ENCODE results near the gene COL8A1.

The COL8A1 gene

GRCh38 chr3:99768808-99769501 lies 130.6 kb downstream of the COL8A1 start:
- Mint-ChIP-seq H3K4me1 (no peaks in the 10 kb centered on the region), H3K27ac (no peak overlapping the region), H3K4me3 (no peak overlapping the region), H3K27me3 (peaks cover 27% of the 10 kb centered on the region), H3K9me3 (no peaks in the 10 kb centered on the region)
- no peak for ATAC-seq
- DNase-seq = no peak

GRCh38 chr3:99772171-99772570 lies 133.8 kb downstream of the COL8A1 start:
- DNase-seq (no peak), ATAC-seq (no peak)
- Mint-ChIP-seq H3K9me3 (no peaks in the 10 kb centered on the region), H3K27me3 (peaks cover 26% of the 10 kb centered on the region), H3K4me1 (no peaks in the 10 kb centered on the region), H3K27ac (no peak overlapping the region), H3K4me3 (no peak overlapping the region)

GRCh38 chr3:99772671-99773070 lies 134.3 kb downstream of the COL8A1 start:
- H3K4me1 Mint-ChIP-seq = no peaks in the 10 kb centered on the region
- no peak for DNase-seq
- ATAC-seq = no peak
- no peak overlapping the region for H3K27ac Mint-ChIP-seq
- no peaks in the 10 kb centered on the region for H3K9me3 Mint-ChIP-seq
- peaks cover 26% of the 10 kb centered on the region for H3K27me3 Mint-ChIP-seq
- H3K4me3 Mint-ChIP-seq = no peak overlapping the region

- DNase-seq = no peak
- H3K9me3 Mint-ChIP-seq = no peaks in the 10 kb centered on the region
- H3K27ac Mint-ChIP-seq = no peak overlapping the region
- no peak overlapping the region for H3K4me3 Mint-ChIP-seq
- peak; percentile 71 for ATAC-seq
- H3K27me3 Mint-ChIP-seq = peaks cover 26% of the 10 kb centered on the region
- no peaks in the 10 kb centered on the region for H3K4me1 Mint-ChIP-seq
Observed at GRCh38 chr3:99774467-99774866, 136.1 kb downstream of the COL8A1 start.

GRCh38 chr3:99776516-99777209 lies 138.3 kb downstream of the COL8A1 start:
- no peak overlapping the region for H3K27ac Mint-ChIP-seq
- H3K4me3 Mint-ChIP-seq = no peak overlapping the region
- ATAC-seq (no peak), DNase-seq (no peak)
- no peaks in the 10 kb centered on the region for H3K4me1 Mint-ChIP-seq
- H3K27me3 Mint-ChIP-seq = peaks cover 32% of the 10 kb centered on the region
- no peaks in the 10 kb centered on the region for H3K9me3 Mint-ChIP-seq

- no peaks in the 10 kb centered on the region for H3K9me3 Mint-ChIP-seq
- no peak for ATAC-seq
- peaks cover 31% of the 10 kb centered on the region for H3K27me3 Mint-ChIP-seq
- H3K27ac Mint-ChIP-seq = no peak overlapping the region
- no peak for DNase-seq
- H3K4me3 Mint-ChIP-seq = no peak overlapping the region
- no peaks in the 10 kb centered on the region for H3K4me1 Mint-ChIP-seq
Observed at GRCh38 chr3:99777210-99777549, 138.8 kb downstream of the COL8A1 start.

GRCh38 chr3:99777708-99778107 lies 139.3 kb downstream of the COL8A1 start:
- DNase-seq (no peak), ATAC-seq (no peak)
- Mint-ChIP-seq H3K27me3 (peaks cover 28% of the 10 kb centered on the region), H3K9me3 (no peaks in the 10 kb centered on the region), H3K4me3 (no peak overlapping the region), H3K27ac (no peak overlapping the region), H3K4me1 (no peaks in the 10 kb centered on the region)

GRCh38 chr3:99780749-99781148 lies 142.4 kb downstream of the COL8A1 start:
- Mint-ChIP-seq H3K4me3 (no peak overlapping the region), H3K9me3 (no peaks in the 10 kb centered on the region), H3K27ac (no peak overlapping the region), H3K4me1 (no peaks in the 10 kb centered on the region), H3K27me3 (peaks cover 37% of the 10 kb centered on the region)
- ATAC-seq = no peak
- no peak for DNase-seq

- Mint-ChIP-seq H3K9me3 (no peaks in the 10 kb centered on the region), H3K27me3 (peaks cover 37% of the 10 kb centered on the region), H3K4me3 (no peak overlapping the region), H3K4me1 (no peaks in the 10 kb centered on the region), H3K27ac (no peak overlapping the region)
- DNase-seq (no peak), ATAC-seq (no peak)
Observed at GRCh38 chr3:99781761-99782160, 143.4 kb downstream of the COL8A1 start.

GRCh38 chr3:99783011-99783573 lies 144.7 kb downstream of the COL8A1 start:
- no peak overlapping the region for H3K27ac Mint-ChIP-seq
- peaks cover 27% of the 10 kb centered on the region for H3K27me3 Mint-ChIP-seq
- H3K4me3 Mint-ChIP-seq = no peak overlapping the region
- DNase-seq = no peak
- no peaks in the 10 kb centered on the region for H3K9me3 Mint-ChIP-seq
- no peaks in the 10 kb centered on the region for H3K4me1 Mint-ChIP-seq
- no peak for ATAC-seq

- no peak overlapping the region for H3K27ac Mint-ChIP-seq
- no peak overlapping the region for H3K4me3 Mint-ChIP-seq
- H3K4me1 Mint-ChIP-seq = no peaks in the 10 kb centered on the region
- H3K27me3 Mint-ChIP-seq = peaks cover 21% of the 10 kb centered on the region
- no peaks in the 10 kb centered on the region for H3K9me3 Mint-ChIP-seq
- DNase-seq (no peak), ATAC-seq (peak; percentile 88)
Observed at GRCh38 chr3:99789011-99789721, 150.8 kb downstream of the COL8A1 start.

GRCh38 chr3:99794485-99794884 lies 156.1 kb downstream of the COL8A1 start:
- peak overlapping the region in 1 of 2 donors; percentile 48 for H3K27ac Mint-ChIP-seq
- H3K9me3 Mint-ChIP-seq = no peaks in the 10 kb centered on the region
- H3K4me1 Mint-ChIP-seq = no peaks in the 10 kb centered on the region
- H3K4me3 Mint-ChIP-seq = no peak overlapping the region
- no peak for DNase-seq
- ATAC-seq = no peak
- H3K27me3 Mint-ChIP-seq = peaks cover 12% of the 10 kb centered on the region

- ATAC-seq (no peak), DNase-seq (no peak)
- H3K27me3 Mint-ChIP-seq = peaks cover 5% of the 10 kb centered on the region
- peaks cover 0 to under 1% of the 10 kb centered on the region in 2 donors for H3K9me3 Mint-ChIP-seq
- no peaks in the 10 kb centered on the region for H3K4me1 Mint-ChIP-seq
- H3K27ac Mint-ChIP-seq = no peak overlapping the region
- no peak overlapping the region for H3K4me3 Mint-ChIP-seq
Observed at GRCh38 chr3:99795573-99795972, 157.2 kb downstream of the COL8A1 start.

- no peak overlapping the region for H3K27ac Mint-ChIP-seq
- ATAC-seq (no peak), DNase-seq (no peak)
- no peaks in the 10 kb centered on the region for H3K4me1 Mint-ChIP-seq
- H3K9me3 Mint-ChIP-seq = peaks cover 3 to 26% of the 10 kb centered on the region in 2 donors
- H3K4me3 Mint-ChIP-seq = no peak overlapping the region
- H3K27me3 Mint-ChIP-seq = no peaks in the 10 kb centered on the region
Observed at GRCh38 chr3:99799422-99799821, 161.0 kb downstream of the COL8A1 start.

GRCh38 chr3:99803297-99803696 lies 164.9 kb downstream of the COL8A1 start:
- DNase-seq (no peak), ATAC-seq (no peak)
- H3K4me1 Mint-ChIP-seq = no peaks in the 10 kb centered on the region
- H3K9me3 Mint-ChIP-seq = peaks cover 12 to 43% of the 10 kb centered on the region in 2 donors
- no peaks in the 10 kb centered on the region for H3K27me3 Mint-ChIP-seq
- no peak overlapping the region for H3K4me3 Mint-ChIP-seq
- no peak overlapping the region for H3K27ac Mint-ChIP-seq

GRCh38 chr3:99805160-99805559 lies 166.8 kb downstream of the COL8A1 start:
- peaks cover 12 to 43% of the 10 kb centered on the region in 2 donors for H3K9me3 Mint-ChIP-seq
- H3K4me1 Mint-ChIP-seq = no peaks in the 10 kb centered on the region
- DNase-seq (no peak), ATAC-seq (no peak)
- no peak overlapping the region for H3K27ac Mint-ChIP-seq
- no peaks in the 10 kb centered on the region for H3K27me3 Mint-ChIP-seq
- H3K4me3 Mint-ChIP-seq = no peak overlapping the region

All from stimulated activated naive CD8-positive, alpha-beta T cell treated with anti-CD3 and anti-CD28 coated beads, Interleukin-15, amount 100 ng/mL, for 72 hours (primary cell).